ENCODE results near the gene ZNF341.

Gene ZNF341

GRCh38 chr20:33784225-33784624 is 52.4 kb downstream of the ZNF341 start:
- Histone ChIP-seq H3K27ac (no peak overlapping the region), H3K27me3 (ENCODE audit: control insufficient read depth, insufficient read depth, low read length) (no peaks in the 10 kb centered on the region), H3K4me2 (ENCODE audit: low read length) (no peak overlapping the region), H3K36me3 (ENCODE audit: control insufficient read depth, insufficient read depth, low read length) (no peaks in the 10 kb centered on the region), H3K9ac (no peak overlapping the region), H3K79me2 (no peaks in the 10 kb centered on the region), H3K9me3 (ENCODE audit: control insufficient read depth, low read length) (no peaks in the 10 kb centered on the region), H2AFZ (no peak overlapping the region), H3K4me3 (ENCODE audit: low read depth, low read length) (no peak overlapping the region), H3K4me1 (no peaks in the 10 kb centered on the region)
- no peak for TF ChIP-seq CTCF (IDR thresholded peaks at IDR 0.05)

- H3K9me3 ChIP-seq (ENCODE audit: control insufficient read depth, low read length), result no peaks in the 10 kb centered on the region
- H3K36me3 ChIP-seq (ENCODE audit: control insufficient read depth, insufficient read depth, low read length), result no peaks in the 10 kb centered on the region
- no peak overlapping the region for H3K9ac ChIP-seq
- no peaks in the 10 kb centered on the region for H3K27me3 ChIP-seq (ENCODE audit: control insufficient read depth, insufficient read depth, low read length)
- no peak overlapping the region for H3K4me3 ChIP-seq (ENCODE audit: low read depth, low read length)
- no peak for TF ChIP-seq CTCF (IDR thresholded peaks at IDR 0.05)
- H2AFZ ChIP-seq, result no peak overlapping the region
- no peaks in the 10 kb centered on the region for H3K4me1 ChIP-seq
- no peak overlapping the region for H3K4me2 ChIP-seq (ENCODE audit: low read length)
- H3K79me2 ChIP-seq, result no peaks in the 10 kb centered on the region
- H3K27ac ChIP-seq, result no peak overlapping the region
Observed at GRCh38 chr20:33785503-33785902, 53.7 kb downstream of the ZNF341 start.

- no peak for TF ChIP-seq CTCF (IDR thresholded peaks at IDR 0.05)
- Histone ChIP-seq H3K36me3 (ENCODE audit: control insufficient read depth, insufficient read depth, low read length) (no peaks in the 10 kb centered on the region), H3K27ac (no peak overlapping the region), H3K4me1 (no peaks in the 10 kb centered on the region), H2AFZ (no peak overlapping the region), H3K9ac (no peak overlapping the region), H3K27me3 (ENCODE audit: control insufficient read depth, insufficient read depth, low read length) (no peaks in the 10 kb centered on the region), H3K4me2 (ENCODE audit: low read length) (no peak overlapping the region), H3K9me3 (ENCODE audit: control insufficient read depth, low read length) (no peaks in the 10 kb centered on the region), H3K79me2 (no peaks in the 10 kb centered on the region), H3K4me3 (ENCODE audit: low read depth, low read length) (no peak overlapping the region)
Observed at GRCh38 chr20:33787253-33787891, 55.6 kb downstream of the ZNF341 start.

GRCh38 chr20:33788351-33789049 is 56.7 kb downstream of the ZNF341 start:
- Histone ChIP-seq H3K27ac (no peak overlapping the region), H3K36me3 (ENCODE audit: control insufficient read depth, insufficient read depth, low read length) (no peaks in the 10 kb centered on the region), H3K4me2 (ENCODE audit: low read length) (no peak overlapping the region), H3K4me3 (ENCODE audit: low read depth, low read length) (no peak overlapping the region), H3K27me3 (ENCODE audit: control insufficient read depth, insufficient read depth, low read length) (no peaks in the 10 kb centered on the region), H3K9ac (no peak overlapping the region), H3K79me2 (no peaks in the 10 kb centered on the region), H3K4me1 (no peaks in the 10 kb centered on the region), H2AFZ (no peak overlapping the region), H3K9me3 (ENCODE audit: control insufficient read depth, low read length) (no peaks in the 10 kb centered on the region)
- no peak for TF ChIP-seq CTCF (IDR thresholded peaks at IDR 0.05)
